NCI-H1048 (cell line): ENCODE data around the gene BNIP5.
"Not testable (repeated sequence)": the region's sequence is repeated elsewhere in the genome, so short reads cannot be mapped to it uniquely, and the experiment has no call there.

Source experiments
- DNase-seq: peaks from one replicate; lab custom pipeline; 2025; lab: John Stamatoyannopoulos, UW

BNIP5 gene

DNA sequence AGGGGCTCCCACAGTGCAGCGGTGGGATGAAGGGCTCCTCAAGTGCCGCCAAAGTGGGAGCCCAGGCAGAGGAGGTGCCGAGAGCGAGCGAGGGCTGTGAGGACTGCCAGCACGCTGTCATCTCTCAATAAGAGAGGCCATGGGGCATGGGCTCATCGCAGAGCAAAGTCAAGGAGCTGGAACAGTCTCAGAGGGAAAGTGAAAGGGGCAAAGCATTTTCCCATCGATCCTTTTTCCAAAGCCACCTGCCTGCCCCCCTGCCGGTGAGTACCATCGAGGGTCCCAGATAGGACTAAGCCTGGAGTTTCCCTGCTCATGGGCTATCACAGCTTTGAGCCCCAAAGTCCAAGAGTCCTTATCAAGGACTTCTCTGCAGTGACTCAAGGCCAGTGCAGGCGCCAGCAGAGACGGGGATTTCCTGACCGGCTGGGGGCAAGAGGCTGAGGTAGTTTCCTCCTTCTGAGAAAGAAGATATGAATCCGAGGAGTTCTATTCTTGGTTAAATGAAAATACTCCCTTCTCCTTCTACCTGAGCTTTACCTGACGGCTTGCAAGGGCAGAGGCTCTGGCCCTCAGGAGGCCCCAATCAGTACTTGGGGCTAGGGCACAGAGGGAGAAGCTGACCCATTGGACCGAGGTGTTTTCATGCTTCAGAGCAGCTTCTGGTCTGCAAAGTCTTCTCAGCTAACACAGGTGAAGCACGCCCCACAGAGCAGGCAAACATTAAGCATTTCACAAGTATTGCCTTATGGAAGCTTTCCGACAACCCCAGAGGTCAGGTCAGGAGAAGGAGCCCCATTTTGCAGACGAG is 28.2 kb upstream of the BNIP5 start:
- no peak for DNase-seq

DNA sequence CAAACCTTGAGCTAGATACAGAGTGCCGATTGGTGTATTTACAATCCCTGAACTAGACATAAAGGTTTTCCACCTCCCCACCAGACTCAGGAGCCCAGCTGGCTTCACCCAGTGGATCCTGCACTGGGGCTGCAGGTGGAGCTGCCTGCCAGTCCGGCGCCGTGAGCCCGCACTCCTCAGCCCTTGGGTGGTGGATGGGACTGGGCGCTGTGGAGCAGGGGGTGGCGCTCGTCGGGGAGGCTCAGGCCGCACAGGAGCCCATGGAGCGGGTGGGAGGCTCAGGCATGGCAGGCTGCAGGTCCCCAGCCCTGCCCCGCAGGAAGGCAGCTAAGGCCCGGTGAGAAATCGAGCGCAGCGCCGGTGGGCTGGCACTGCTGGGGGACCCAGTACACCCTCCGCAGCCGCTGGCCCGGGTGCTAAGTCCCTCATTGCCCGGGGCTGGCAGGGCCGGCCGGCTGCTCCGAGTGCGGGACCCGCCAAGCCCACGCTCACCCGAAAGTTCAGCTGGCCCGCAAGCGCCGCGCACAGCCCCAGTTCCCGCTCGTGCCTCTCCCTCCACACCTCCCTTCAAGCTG is 27.5 kb upstream of the BNIP5 start:
- DNase-seq = not testable (repeated sequence)

DNA sequence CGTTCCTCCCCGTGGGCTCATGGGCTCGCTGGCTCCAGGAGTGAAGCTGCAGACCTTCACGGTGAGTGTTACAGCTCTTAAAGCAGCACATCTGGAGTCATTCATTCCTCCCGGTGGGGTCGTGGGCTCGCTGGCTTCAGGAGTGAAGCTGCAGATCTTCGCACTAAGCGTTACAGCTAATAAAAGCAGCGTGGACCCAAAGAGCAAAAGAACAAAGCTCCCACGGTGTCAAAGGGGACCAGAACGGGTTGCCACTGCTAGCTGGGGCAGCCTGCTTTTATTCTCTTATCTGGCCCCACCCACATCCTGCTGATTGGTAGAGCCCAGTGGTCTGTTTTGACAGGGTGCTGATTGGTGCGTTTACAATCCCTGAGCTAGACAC is 26.7 kb upstream of the BNIP5 start:
- not testable (repeated sequence) for DNase-seq

DNA sequence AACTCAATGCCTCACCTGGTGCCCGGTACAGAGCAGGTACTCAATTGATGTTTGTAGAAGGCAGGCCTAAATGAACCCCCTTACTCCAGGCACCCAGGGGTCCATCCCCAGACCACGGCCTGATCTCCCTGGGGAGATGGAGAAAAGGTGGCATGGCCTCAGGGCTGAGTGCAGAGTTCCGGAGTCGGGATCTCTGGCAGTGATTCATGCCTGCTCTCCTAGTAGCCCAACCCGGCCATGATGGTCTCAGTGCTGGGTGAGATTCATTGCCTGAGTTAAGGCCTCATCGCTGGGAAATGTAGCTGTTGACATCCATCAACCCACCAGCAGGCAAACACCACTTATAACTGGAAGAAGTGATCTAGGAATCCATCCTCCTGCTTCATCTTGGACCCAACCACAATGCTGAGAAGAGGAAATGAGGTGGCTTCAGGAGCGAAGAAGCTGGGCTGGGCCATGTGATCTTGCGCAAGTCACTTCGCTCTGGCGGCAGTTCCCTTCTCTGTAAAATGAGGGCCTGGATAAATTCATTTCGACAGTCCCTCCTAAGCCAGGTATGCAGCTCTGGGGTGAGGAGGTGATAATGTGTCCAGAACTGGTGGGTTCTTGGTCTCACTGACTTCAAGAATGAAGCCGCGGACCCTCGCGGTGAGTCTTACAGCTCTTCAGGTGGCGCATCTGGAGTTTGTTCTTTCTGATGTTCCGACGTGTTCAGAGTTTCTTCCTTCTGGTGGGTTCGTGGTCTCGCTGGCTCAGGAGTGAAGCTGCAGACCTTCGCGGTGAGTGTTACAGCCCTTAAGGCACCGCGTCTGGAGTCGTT is 26.1 kb upstream of the BNIP5 start:
- DNase-seq = no peak

DNA sequence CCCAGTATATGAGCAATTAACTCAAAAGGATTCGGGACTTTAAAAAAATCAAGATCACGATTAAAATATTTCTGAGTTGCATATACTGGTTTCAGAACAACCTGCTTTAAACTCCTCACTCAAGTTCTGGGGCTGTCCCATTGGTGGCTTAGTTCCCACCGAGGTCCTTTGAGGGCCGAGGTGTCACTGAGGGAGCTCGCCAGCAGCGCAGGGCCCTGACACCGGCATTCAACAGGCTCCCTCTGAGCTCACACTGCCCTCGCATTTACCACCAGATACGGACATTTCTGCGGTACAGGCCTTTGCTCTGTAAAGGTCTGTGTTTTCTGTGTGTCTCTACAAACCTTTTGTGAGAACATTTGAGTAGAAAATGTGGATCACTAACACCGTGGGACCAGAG is 24.4 kb upstream of the BNIP5 start:
- DNase-seq = no peak

DNA sequence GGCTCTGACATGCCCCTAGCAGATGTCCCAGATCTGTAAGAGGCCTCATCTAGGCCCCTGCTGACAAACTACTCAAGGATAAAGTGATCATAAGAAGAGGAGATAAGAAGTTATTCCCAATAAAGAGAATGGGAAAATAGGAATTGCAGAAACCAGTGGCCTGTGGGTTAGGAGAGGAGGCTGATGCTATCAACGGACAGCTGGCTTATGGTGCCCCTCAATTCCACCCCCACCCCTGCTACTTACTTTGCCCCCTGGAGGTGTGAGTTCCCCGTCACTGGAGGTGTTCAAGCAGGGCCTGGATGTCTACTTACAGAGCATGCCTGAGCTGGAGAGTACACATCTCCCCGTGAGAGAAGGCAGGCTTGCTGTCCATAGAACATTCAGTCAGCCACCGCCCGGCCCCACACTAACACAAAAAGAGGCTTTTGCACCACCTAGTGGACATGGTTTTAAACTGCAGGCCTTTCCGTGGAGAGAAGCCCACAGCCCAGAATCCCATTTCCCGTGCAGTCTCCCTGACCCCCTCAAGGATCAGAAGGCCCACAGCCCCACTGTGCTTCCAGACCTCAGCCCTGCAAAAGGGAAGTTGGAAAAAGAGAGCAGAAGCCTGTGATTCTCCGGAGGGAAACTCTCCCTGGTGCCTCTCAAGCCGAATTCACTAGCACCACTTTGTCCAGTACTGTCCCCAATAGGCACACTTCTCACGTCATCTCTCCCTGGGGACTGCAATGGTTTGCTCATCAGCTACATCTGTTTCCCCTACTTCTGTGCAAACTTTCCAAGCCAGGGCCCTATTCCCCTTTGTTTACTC is 23.8 kb upstream of the BNIP5 start:
- DNase-seq = peak; percentile 67

DNA sequence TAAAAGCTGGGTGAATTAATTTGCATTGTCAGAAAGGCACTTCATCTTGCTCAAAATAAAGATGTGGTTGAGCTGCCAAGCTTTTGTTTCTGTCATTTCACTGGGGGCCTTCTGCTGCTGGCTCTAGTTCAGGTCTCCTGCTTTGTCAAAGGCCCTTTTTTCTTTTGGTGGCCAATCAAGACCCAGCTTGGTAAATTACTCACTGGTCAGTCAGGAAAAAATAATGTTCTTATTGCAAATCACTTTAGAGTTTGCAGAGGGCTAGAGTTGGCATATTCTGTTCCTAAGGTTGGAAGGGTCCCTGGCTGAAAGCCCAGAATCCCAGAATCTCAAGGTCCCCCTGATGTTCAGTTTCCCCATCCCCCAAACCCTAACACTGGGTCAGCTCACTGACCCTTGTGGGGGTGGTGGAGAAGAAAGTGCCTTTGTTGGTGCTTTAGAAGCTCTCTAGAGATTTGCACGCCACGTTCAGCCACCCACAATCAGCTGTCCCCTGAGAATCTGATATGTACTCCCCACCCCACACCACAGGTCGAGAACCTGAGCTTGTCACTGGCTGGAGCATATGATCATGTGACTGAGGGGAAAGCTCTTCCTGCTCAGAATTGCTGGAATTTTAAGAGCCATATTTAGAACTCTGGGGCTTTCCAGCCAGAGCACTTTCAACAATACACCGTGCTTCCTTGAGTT is 21.7 kb upstream of the BNIP5 start:
- no peak for DNase-seq

DNA sequence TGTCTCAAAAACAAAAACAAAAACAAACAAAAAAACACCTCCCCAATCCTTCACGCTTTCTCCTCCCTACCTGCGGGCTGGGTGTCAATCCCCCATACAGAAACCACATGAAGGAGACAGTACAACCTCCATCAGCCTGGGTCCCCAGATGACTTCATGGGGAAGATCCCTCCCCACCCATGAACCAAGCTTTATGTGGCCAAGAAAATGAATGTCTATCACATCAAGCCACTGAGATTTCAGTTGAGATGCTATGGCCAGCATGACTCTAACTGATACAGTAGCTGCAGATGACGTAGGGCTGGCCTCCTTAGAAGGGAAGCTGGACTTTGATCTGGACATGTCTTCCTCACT is 21.2 kb upstream of the BNIP5 start:
- DNase-seq = no peak

DNA sequence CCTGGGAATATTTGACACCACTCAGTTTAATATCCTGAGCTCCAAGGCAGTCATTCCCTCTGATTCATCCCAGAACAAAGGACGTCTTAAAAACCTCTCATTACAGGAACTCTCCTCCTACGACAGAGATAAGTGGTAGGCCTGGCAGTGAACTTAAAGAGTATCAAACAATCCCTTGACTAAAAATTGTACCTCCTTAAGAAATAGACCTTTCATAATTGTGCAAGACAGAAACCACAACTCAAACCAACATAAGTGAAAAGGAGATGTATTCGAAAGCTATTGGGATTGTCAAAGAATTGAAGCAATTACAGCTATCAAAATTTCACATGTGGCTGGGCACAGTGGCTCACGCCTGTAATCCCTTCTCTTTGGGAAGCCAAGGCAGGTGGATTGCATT is 19.1 kb upstream of the BNIP5 start:
- no peak for DNase-seq

DNA sequence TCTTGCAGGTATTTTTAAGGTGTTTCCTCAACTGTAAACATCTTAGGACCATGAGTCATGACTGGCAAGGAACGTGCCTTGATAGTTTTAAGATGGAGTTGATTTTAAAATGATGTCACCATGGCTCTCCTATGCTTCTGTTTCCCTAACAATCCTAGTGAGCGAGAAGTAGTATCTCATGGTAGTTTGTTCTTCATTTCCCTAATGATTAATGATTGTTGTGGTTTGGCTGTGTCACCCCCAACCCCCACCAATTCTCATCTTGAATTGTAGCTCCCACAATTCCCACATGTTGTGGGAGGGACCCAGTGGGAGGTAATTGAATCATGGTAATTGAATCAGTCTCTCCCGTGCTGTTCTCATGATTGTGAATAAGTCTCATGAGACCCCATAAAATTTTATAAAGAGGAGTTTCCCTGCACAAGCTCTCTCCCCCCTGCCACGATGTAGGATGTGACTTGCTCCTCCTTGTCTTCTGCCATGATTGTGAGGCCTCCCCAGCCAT is 16.8 kb upstream of the BNIP5 start:
- no peak for DNase-seq

DNA sequence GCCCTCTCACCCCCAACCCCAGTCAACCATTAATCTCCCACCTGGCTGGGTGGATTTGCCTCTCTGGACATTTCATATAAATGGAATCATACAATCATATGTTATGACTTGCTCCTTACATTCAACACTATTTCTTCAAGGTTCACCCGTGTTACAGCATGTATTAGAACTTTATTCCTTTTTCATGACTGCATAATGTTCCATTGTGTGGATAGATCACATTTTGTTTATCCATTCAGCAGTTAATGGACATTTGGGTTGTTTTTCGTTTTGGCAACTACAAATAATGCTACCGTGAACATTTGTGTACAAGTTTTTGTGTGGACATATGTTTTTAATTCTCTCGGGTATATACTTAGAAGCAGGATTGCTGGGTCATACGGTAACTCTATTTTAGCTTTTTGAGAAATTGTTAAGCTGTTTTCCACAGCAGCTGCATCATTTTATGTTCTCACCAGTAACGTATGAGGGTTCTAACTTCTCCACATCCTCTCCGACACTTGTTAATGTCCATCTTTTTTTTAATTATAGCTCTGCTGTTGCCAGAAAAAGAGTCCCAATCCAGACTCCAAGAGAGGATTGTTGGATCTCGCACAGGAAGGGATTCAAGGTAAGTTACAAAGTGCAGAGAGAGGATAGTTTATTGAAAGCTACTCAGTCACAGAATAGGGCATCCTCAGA is 15.9 kb upstream of the BNIP5 start:
- DNase-seq = no peak

DNA sequence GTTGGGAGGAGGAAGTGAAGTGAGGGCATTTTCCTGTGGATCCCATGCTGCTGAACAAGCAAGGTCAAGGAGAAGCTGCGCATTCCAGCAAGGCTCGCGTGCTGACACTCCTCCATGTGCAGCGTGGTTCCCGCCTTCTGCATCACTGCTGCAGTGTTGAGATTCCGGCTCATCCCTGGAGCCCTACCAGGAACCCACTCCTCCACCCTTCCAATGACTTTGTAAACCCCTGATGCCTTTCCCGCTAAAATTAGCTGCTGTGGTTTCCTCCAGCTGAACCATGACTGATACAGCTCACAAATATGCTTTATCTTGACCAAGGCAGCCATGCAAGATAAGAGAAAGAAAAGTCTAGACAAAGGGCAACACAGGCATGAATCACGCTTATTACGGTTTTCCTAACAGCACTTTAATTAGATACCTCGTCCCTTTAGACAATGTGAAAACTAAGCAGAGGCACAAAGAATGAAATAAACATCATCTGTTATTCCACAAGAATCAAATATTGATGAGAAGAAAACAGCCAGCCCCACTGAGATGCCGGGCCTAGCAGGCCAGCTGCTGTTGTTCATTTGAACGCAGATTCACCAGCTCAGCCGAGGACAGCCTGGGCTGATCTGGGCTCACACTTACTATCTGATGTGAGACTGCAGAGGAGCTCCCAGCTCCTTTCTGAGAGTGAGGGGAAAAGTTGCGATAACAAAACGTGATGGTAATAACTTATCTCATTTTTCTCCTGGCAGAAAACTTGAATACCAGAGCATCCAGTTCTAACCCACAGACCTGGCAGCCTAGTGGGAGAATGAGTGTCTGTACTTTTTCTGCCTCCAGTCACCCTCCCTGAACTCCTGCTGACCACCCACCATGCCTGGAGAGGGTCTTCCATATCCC is 14.2 kb upstream of the BNIP5 start:
- no peak for DNase-seq

DNA sequence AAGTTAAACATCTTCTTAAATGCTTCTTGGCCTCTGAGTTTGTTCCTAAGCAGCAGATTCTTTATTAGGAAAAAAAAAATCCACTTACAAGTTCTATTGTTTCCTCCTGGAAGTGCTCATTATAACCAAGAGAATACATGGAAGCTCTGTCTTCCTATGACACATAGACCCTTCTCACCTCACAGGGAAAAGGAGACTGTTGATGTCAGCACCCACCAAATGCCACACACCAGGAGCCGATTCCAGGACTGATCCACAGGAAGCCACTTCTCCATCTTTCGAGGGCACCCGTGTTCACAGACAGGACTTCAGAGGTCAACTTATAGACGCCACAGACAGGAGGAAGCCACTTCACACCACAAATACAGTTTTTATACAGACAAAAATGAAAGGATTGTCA is 13.4 kb upstream of the BNIP5 start:
- DNase-seq = no peak

DNA sequence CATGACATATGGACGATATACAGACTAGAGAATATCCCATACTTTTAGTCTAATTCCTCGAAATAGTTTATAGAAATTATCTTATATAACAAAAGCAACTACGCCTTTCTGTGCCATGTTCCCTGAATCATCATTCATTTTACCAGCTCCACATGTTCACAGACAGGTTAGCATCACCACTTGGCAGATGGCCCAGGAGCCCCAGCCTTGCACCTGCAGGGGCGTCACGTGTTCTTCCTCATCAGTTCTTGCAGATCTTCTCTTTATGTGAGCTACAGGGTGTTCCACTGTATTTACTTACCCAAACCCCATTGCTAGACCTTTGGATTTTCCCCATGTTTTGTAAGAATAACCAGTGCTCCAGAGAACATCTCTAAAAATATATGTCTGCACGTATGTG is 12.6 kb upstream of the BNIP5 start:
- no peak for DNase-seq

DNA sequence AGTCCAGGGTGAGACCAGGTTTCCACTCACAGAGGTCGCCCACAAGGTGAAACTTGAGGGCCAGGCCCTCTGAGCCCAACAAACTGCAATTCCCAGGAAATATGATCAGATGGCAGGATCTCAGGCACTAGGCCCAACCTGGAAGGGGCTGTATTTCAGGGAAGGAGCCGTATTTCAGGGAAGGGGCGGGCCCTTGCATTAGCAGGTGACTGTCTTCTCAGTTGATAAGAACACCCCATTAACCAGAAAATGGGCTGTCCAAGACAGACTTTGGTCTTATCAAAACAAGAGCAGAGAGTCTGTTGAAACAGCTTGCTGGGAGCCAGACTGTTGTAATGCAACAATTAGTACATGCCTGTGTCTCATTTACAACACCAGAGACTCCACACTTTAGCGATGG is 10.9 kb upstream of the BNIP5 start:
- DNase-seq = no peak

DNA sequence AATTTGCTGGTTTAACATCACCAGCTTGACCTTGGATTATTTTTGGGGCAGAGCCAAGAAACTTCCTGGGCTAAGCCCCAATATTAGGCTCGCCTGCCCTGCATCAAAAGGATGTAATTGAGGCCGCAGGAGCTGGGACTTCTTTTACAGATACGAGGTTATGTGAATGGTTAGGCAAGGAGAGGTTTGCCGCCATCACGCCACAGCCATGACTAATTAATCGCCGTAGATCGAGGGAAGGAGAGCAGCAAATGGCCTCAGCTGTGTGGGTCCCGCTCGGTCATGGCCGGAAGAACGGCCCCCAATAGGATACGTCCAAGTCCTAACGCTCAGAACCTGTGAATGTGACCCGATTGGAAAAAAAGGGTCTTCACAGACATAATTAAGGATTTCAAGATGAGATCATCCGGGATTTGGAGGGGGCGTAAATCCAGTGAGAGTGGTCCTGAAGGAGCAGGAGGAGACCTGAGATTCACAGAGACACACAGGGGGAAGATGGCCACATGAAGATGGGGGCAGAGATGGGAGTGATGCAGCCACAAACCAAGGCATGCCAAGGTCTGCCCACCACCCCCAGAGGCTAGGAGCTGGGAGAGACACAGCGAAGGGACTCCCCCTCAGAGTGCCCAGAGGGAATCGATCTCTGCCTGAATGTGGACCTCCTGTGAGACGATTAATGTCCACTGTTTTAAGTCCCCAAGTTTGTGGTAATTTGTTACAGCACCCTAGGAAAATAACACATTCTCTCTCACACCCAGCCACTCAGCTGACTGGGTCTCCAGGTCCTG is 10.0 kb upstream of the BNIP5 start:
- DNase-seq = no peak

DNA sequence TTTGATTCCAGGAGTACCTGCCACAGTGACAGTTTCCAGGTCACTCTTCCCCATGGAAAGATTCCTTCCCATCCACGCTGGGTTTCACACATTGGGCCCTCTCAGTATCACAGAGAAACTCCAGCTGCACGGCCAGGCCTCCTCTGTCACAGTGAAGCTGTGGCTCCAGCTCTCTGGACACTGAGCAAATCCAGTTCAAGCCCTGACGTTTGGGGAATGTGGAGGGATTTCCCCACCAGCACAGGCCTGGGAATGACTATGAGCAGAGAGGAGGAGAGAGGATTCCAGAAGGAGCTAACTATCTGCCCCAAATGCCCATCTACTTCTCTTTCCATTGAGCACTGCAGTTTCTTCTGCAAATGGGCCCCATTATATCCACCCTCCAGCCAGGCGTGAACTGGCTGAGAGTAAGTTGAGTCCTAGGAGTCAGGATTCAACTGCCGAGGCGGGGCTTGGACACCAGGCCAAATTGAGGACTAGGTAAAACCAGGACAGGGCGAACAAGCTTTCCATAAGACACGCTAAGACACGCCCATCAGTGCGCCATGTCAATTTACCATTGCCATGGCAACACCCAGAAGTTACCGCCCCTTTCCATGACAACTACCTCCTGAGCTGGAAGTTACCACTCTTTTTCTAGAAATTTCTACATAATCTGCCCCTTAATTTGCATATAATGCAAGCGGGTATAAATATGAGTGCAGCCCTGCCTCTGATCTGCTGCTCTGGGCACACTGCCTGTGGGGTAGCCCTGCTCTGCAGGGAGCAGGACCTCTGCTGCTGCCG is 9.2 kb upstream of the BNIP5 start:
- DNase-seq = peak; percentile 57

DNA sequence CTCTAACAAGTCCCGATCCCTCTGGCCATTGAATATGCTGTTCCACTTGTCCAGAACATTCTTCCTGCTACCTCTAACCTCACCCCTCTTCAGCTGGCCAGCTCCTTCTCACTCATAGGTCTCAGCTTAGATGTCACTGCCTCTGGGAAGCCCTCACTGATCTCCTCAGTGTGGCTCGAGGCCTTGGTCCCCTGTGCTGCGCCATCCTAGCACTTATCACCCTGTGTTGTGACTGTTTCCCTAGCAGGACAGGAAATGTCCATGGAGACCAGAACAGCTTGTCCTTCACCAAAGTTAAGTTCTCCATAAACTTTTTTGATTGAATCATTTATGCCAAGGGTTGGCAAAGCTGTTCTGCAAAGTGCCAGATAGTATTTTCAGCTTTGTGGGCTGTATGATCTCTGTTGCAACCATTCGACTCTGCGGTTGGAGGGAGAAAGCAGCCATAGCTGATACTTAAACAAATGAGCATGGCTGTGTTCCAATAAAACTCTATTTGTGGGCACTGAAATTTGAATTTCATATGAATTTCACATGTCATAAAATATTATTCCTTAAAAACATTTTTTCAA is 6.5 kb upstream of the BNIP5 start:
- no peak for DNase-seq
